Muscle of leg (tissue), 11 donors: ENCODE results near the gene ZFY. TPM values are rescaled to one million over a fixed set of nuclear protein-coding genes. Genes with fewer than 3 reads are reported as not detected.

Experiments
- DNase-seq: peaks from one replicate; pipeline ENCODE4 v3.0.0; 2013
- H3K27ac ChIP-seq: one replicate; pipeline ENCODE4 v1.5.1; 2013; ENCODE audit warnings: mild to moderate bottlenecking, low read length, control low read depth
- H3K27me3 ChIP-seq: one replicate; pipeline ENCODE4 v1.6.1; 2013; ENCODE audit warnings: low read length; ENCODE audit not compliant: control insufficient read depth, insufficient read depth
- H3K36me3 ChIP-seq: one replicate; pipeline ENCODE4 v1.6.1; 2013; ENCODE audit warnings: low read length; ENCODE audit not compliant: control insufficient read depth, insufficient read depth
- H3K4me1 ChIP-seq: one replicate; pipeline ENCODE4 v1.6.1; 2013; ENCODE audit warnings: low read length; ENCODE audit not compliant: control insufficient read depth, insufficient read depth
- H3K4me3 ChIP-seq: one replicate; pipeline ENCODE4 v1.5.1; 2013; ENCODE audit warnings: low read length, control low read depth
- H3K9me3 ChIP-seq: replicated peaks from 2 replicates; pipeline ENCODE4 v1.6.1; 2013; ENCODE audit warnings: low read depth, low read length; ENCODE audit not compliant: control insufficient read depth
- WGBS: methylation state at CpG from one replicate; pipeline ENCODE4 v1.1.5; 2013; ENCODE audit warnings: missing lambda C conversion rate; ENCODE audit not compliant: insufficient coverage; 5-methylcytosine and 5-hydroxymethylcytosine counted together
- polyA plus RNA-seq, 8 donors: library from polyadenylated mRNA; unstranded; fragments of 120-200 nt; gene quantifications; one replicate each; pipeline versions ENCODE4 v1.2.1 to v1.2.3, GENCODE V29; 2013; ENCODE audit warnings: inconsistent platforms in 1 of 8, low replicate concordance in 1 of 8; ENCODE audit not compliant: insufficient read length in 8 of 8, insufficient read depth in 1 of 8
- total RNA-seq: library from RNA; stranded (reverse); fragments of 120-200 nt; gene quantifications from one replicate; pipeline ENCODE4 v1.2.4, GENCODE V29; 2013

Gene ZFY
- total and polyA plus RNA-seq, 9 donors: 6.8 to 11.6 (median 10.3) TPM; not detected in 1

DNA sequence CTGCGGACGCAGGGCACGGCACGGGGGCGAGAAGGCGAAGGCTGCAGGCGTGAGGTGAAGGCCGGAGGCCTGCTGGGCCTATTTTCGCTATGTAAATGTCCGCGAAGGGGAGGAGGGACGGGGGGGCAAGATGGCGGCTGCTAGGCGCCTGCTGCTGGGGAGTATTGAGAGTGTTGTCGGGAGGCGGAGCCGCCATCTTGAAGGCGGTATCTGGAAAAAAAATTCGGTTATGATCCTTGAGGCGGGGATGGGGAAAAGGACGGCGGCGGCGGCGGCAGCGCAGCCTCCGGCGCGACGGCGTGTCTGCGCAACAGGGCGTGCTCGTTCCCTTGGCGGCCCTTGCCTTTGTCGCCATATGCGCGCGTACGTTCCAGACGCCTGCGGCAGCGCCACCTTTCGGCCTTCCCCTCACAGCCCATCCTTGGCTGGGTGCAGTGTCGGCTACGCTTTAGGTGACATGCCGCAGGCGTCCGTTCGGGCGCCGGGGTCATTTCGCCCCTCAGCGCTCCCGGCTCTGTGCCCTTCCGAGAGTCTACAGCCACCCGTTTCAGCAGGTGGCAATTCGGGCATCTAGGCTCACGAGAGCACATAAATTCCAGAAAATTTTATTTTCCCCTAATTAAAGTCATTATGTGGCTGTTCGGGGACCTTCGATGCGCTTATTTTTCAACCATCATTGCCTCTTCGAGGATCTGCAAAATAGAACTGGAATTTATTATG is 695 bp downstream of the ZFY start:
- H3K27ac ChIP-seq: no peak overlapping the region
- no peaks in the 10 kb centered on the region for H3K4me1 ChIP-seq
- WGBS: no CpG with 5 or more reads among the region's 63 CpGs
- no peaks in the 10 kb centered on the region for H3K27me3 ChIP-seq
- no peaks in the 10 kb centered on the region for H3K9me3 ChIP-seq
- H3K4me3 ChIP-seq: no peak overlapping the region
- H3K36me3 ChIP-seq: no peaks in the 10 kb centered on the region
- no peak for DNase-seq

GRCh38 chrY:2936436-2936750 is 1.2 kb downstream of the ZFY start:
- DNase-seq: no peak
- Histone ChIP-seq H3K27ac (no peak overlapping the region), H3K4me1 (no peaks in the 10 kb centered on the region), H3K36me3 (no peaks in the 10 kb centered on the region), H3K4me3 (no peak overlapping the region), H3K27me3 (no peaks in the 10 kb centered on the region), H3K9me3 (no peaks in the 10 kb centered on the region)
- no CpG with 5 or more reads among the region's 6 CpGs for WGBS

GRCh38 chrY:2937149-2937548 is 2.0 kb downstream of the ZFY start:
- Histone ChIP-seq H3K27me3 (no peaks in the 10 kb centered on the region), H3K36me3 (no peaks in the 10 kb centered on the region), H3K4me3 (no peak overlapping the region), H3K27ac (no peak overlapping the region), H3K4me1 (no peaks in the 10 kb centered on the region), H3K9me3 (no peaks in the 10 kb centered on the region)
- DNase-seq: no peak
- no CpG with 5 or more reads among the region's 19 CpGs for WGBS

DNA sequence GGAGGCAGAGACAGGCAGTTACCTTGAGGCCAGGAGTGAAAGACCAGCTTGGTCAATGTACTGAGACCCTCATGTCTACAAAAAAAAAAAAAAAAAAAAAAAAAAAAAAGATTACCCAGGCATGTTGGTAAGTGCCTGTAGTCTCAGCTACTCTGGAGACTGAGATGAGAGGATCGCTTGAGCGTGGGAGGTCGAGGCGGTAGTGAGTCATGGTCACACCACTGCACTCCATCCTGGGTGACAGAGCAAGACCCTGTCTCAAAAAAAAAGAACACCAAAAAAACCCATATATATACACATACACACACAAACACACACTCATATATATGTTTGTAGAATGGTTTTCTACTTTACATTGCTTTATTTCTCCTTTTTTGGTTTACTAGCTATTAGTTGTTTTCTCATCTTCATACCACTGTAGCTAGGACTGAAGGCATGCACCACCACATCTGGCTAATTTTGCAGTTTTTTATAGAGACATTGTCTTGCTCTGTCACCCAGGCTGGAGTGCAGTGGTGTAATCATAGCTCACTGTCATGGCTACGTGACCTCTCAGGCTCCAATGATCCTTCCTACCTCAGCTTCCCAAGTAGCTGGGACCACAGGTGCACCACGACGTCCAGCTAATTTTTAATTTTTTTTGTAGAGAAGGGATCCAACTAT is 14.5 kb downstream of the ZFY start:
- no peaks in the 10 kb centered on the region for H3K36me3 ChIP-seq
- H3K4me1 ChIP-seq: no peaks in the 10 kb centered on the region
- H3K27ac ChIP-seq: no peak overlapping the region
- WGBS: no CpG with 5 or more reads among the region's 7 CpGs
- H3K27me3 ChIP-seq: no peaks in the 10 kb centered on the region
- H3K9me3 ChIP-seq: no peaks in the 10 kb centered on the region
- H3K4me3 ChIP-seq: no peak overlapping the region
- no peak for DNase-seq

DNA sequence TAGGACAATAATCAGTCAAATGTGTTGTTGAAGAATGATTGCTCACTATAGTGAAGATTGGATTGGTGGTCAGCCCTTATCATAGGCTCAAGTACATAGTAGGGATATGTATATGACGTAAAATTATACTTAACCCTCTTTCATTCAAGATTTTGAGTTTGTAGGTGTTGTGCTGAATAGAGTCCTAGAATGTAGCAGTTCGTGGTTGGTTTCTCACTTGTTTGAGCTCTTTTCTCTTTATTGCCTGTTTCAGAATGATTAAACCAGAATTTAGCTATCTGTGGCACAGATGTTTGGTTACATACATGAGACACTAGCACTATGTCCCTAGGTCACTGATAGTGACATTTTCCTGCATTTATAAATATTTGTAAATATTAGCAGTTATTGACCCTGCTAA is 15.5 kb downstream of the ZFY start:
- H3K9me3 ChIP-seq: no peaks in the 10 kb centered on the region

DNA sequence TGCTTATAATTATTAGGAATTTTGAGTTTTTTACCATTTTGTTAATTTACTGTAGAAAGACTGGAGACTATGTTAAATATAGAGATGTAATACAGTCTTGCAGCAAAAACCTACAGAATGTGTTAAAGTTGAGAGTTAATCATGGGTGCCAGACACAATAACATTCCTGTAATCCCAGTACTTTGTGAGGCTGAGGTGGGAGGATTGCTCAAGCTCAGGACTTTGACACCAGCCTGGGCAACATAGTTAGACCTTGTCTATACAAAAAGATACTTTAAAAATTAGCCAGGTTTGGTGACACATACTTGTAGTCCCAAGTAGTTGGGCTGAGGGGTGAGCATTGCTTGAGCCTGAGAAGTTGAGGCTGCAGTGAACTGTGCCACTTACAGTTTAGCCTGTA is 17.7 kb downstream of the ZFY start:
- H3K36me3 ChIP-seq: no peaks in the 10 kb centered on the region
- no peak for DNase-seq
- H3K4me1 ChIP-seq: no peaks in the 10 kb centered on the region
- H3K27me3 ChIP-seq: no peaks in the 10 kb centered on the region
- H3K27ac ChIP-seq: no peak overlapping the region
- no peaks in the 10 kb centered on the region for H3K9me3 ChIP-seq
- no peak overlapping the region for H3K4me3 ChIP-seq

More for the DNA sequence above, 15.5 kb downstream of the ZFY start:
- Histone ChIP-seq H3K27ac (no peak overlapping the region), H3K36me3 (no peaks in the 10 kb centered on the region), H3K27me3 (no peaks in the 10 kb centered on the region), H3K4me1 (no peaks in the 10 kb centered on the region), H3K4me3 (no peak overlapping the region)
- WGBS: no CpG with 5 or more reads among the region's 2 CpGs
- no peak for DNase-seq

DNA sequence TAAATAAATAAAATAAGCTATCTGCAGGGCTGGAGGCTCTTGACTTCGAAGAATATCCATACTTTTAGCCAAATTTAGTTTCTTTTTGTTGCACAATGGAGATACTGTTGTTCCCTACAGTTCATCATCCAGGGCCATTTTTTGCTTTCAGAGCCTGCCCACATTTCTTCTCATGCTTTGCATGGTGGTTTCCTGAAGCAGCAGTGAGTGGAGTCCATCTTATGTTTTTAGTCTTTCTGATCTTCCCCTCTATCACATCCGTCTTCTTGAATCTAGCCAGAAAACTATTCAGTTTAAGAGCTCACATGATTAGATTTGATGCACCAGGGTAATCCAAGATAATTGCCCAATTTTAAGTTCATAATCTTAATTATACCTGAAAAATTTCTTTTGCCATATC is 19.6 kb downstream of the ZFY start:
- Histone ChIP-seq H3K9me3 (no peaks in the 10 kb centered on the region), H3K36me3 (no peaks in the 10 kb centered on the region), H3K27me3 (no peaks in the 10 kb centered on the region), H3K4me1 (no peaks in the 10 kb centered on the region), H3K4me3 (no peak overlapping the region), H3K27ac (no peak overlapping the region)
- DNase-seq: no peak
- WGBS: no CpG with 5 or more reads among the region's 2 CpGs

DNA sequence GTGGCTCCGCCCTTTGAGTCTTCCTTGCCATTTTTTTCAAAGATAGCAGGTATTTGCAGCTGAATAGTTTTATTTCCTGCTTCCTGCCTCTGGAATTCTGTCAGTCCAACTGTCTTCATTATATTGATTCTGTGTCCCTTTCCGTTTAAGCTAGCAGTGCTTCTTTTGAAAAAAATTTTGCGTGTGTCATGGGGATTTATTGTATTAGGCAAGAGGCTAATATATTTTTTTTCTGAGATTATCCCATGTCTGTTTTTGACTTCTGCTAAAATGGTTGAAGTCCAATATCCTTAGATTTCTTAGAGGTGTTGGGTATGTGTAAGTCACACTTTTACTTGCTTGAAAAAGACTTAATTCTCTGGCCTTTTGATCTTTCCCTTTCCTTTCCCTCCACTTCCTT is 20.4 kb downstream of the ZFY start:
- H3K27ac ChIP-seq: no peak overlapping the region
- no peaks in the 10 kb centered on the region for H3K9me3 ChIP-seq
- no peaks in the 10 kb centered on the region for H3K36me3 ChIP-seq
- no peaks in the 10 kb centered on the region for H3K4me1 ChIP-seq
- WGBS: no CpG with 5 or more reads among the region's 3 CpGs
- no peak overlapping the region for H3K4me3 ChIP-seq
- no peaks in the 10 kb centered on the region for H3K27me3 ChIP-seq
- DNase-seq: no peak

DNA sequence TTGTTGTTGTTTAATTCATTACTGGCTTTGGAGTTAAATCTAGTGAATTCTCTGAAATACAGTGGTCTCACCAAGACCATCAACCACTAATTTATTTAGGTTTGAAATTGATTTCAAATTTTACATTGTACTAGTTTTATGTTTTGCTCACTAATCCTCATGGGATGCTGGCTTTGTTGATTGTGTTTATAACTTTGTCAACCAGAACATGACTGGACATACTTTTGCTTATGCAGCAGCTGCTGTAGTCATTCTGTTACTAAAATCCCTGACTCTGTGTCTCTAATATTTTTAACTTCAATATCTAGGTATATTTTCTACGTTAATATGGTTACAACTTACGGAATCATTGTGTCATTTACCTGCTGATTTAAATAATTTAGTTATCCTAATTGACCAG is 26.9 kb downstream of the ZFY start:
- no peaks in the 10 kb centered on the region for H3K4me1 ChIP-seq
- H3K4me3 ChIP-seq: no peak overlapping the region
- WGBS: no CpG with 5 or more reads among the region's 2 CpGs
- no peaks in the 10 kb centered on the region for H3K9me3 ChIP-seq
- no peak for DNase-seq
- no peaks in the 10 kb centered on the region for H3K36me3 ChIP-seq
- H3K27me3 ChIP-seq: no peaks in the 10 kb centered on the region
- H3K27ac ChIP-seq: no peak overlapping the region

- Histone ChIP-seq H3K9me3 (no peaks in the 10 kb centered on the region), H3K27me3 (no peaks in the 10 kb centered on the region), H3K4me3 (no peak overlapping the region), H3K4me1 (no peaks in the 10 kb centered on the region), H3K27ac (no peak overlapping the region), H3K36me3 (no peaks in the 10 kb centered on the region)
- DNase-seq: no peak
- WGBS: no CpG with 5 or more reads among the region's 1 CpG
Measured at GRCh38 chrY:2964814-2965213, 29.6 kb downstream of the ZFY start.

GRCh38 chrY:2965629-2966028 is 30.4 kb downstream of the ZFY start:
- Histone ChIP-seq H3K36me3 (no peaks in the 10 kb centered on the region), H3K4me3 (no peak overlapping the region), H3K9me3 (no peaks in the 10 kb centered on the region), H3K27ac (no peak overlapping the region), H3K27me3 (no peaks in the 10 kb centered on the region), H3K4me1 (no peaks in the 10 kb centered on the region)
- DNase-seq: no peak
- WGBS: no CpG with 5 or more reads among the region's 1 CpG
